H1 (cell line): ENCODE data around the gene PABPC1L. TPM values are rescaled to one million over a fixed set of nuclear protein-coding genes. Genes with fewer than 3 reads are reported as not detected.

Experiments used
- CTCF ChIA-PET: fragments of 300-600 bp; sonication (Branson Sonifier 250); formaldehyde crosslinking; loops from one replicate; lab custom pipeline; 2021; ENCODE audit not compliant: partially characterized antibody; lab: Charles Lee
- POLR2A ChIA-PET: fragments of 300-600 bp; sonication (Branson Sonifier 250); formaldehyde crosslinking; loops from one replicate; lab custom pipeline; 2021; ENCODE audit warnings: inconsistent platforms; ENCODE audit not compliant: partially characterized antibody; lab: Charles Lee
- DNase-seq, 2 experiments: peaks; one replicate each; pipeline versions ENCODE4 v3.0.0 to v3.0.0-alpha.2; 2010 to 2022; ENCODE audit warnings: low spot score in 2 of 2, low read depth in 1 of 2, mixed read lengths in 1 of 2
- FAIRE-seq: peaks from 2 replicates; lab custom pipeline; 2011; peaks lifted over from hg19 to GRCh38; lab: Jason Lieb, UNC
- H2AFZ ChIP-seq: 2 replicates; pipeline ENCODE4 v1.8.1; 2012; ENCODE audit warnings: low read length, inconsistent platforms
- H2AK5ac ChIP-seq: 2 replicates; pipeline ENCODE4 v1.6.1; 2013; ENCODE audit warnings: low read depth, low read length
- H2BK120ac ChIP-seq: replicated peaks from 2 replicates; pipeline ENCODE3; 2013; ENCODE audit warnings: low read depth, low read length, inconsistent platforms
- H2BK12ac ChIP-seq: 2 replicates; pipeline ENCODE4 v1.6.1; 2013; ENCODE audit warnings: low read depth, low read length
- H2BK15ac ChIP-seq: 2 replicates; pipeline ENCODE4 v1.6.1; 2013; ENCODE audit warnings: low read length
- H2BK20ac ChIP-seq: 2 replicates; pipeline ENCODE4 v1.6.1; 2013; ENCODE audit warnings: low read length
- H2BK5ac ChIP-seq: 2 replicates; pipeline ENCODE4 v1.6.1; 2013; ENCODE audit warnings: low read depth, low read length
- H3K14ac ChIP-seq: 2 replicates; pipeline ENCODE4 v1.6.1; 2013; ENCODE audit warnings: inconsistent platforms; ENCODE audit not compliant: insufficient read length
- H3K18ac ChIP-seq: 2 replicates; pipeline ENCODE4 v1.6.1; 2013; ENCODE audit warnings: low read length; ENCODE audit errors: extremely low read depth
- H3K23ac ChIP-seq: 2 replicates; pipeline ENCODE4 v1.6.1; 2013; ENCODE audit warnings: inconsistent platforms; ENCODE audit not compliant: insufficient read length
- H3K23me2 ChIP-seq: 2 replicates; pipeline ENCODE4 v1.6.1; 2013; ENCODE audit warnings: low read depth, low read length
- H3K27ac ChIP-seq: 2 replicates; pipeline ENCODE4 v1.6.1; 2011; ENCODE audit warnings: low read depth, low read length, inconsistent platforms
- H3K27me3 ChIP-seq, 4 experiments: replicated peaks in 1 of 4; 1 replicate in 1 of 4; 2 replicates in 3 of 4; pipeline versions ENCODE4 v1.6.1 to v1.8.1; 2011 to 2013; ENCODE audit warnings: low read length in 3 of 4, mild to moderate bottlenecking in 3 of 4, inconsistent platforms in 2 of 4, mixed read lengths in 2 of 4, moderate library complexity in 1 of 4; ENCODE audit not compliant: control insufficient read depth in 3 of 4, insufficient read depth in 3 of 4; ENCODE audit errors: extremely low read depth in 1 of 4
- H3K36me3 ChIP-seq, 4 experiments: 2 replicates each; pipeline versions ENCODE4 v1.6.1 to v1.8.1; 2011 to 2013; ENCODE audit warnings: mild to moderate bottlenecking in 4 of 4, low read length in 3 of 4, moderate library complexity in 2 of 4, control low read depth in 1 of 4, inconsistent platforms in 1 of 4; ENCODE audit not compliant: insufficient read depth in 4 of 4, control insufficient read depth in 2 of 4
- H3K4ac ChIP-seq: replicated peaks from 2 replicates; pipeline ENCODE3; 2013; ENCODE audit warnings: low read length, low read depth, mixed read lengths, inconsistent platforms; ENCODE audit not compliant: insufficient read length
- H3K4me1 ChIP-seq, 4 experiments: replicated peaks in 1 of 4; 1 replicate in 1 of 4; 2 replicates in 3 of 4; pipeline versions ENCODE4 v1.6.1 to v1.8.1; 2011 to 2013; ENCODE audit warnings: low read length in 3 of 4, inconsistent platforms in 2 of 4, mixed read lengths in 1 of 4; ENCODE audit not compliant: insufficient read depth in 4 of 4, control insufficient read depth in 3 of 4
- H3K4me2 ChIP-seq, 2 experiments: 2 replicates each; pipeline versions ENCODE4 v1.6.1 to v1.8.1; 2011 to 2013; ENCODE audit warnings: low read depth in 2 of 2, low read length in 2 of 2, control low read depth in 1 of 2, inconsistent platforms in 1 of 2, mild to moderate bottlenecking in 1 of 2; ENCODE audit not compliant: insufficient read depth in 1 of 2
- H3K4me3 ChIP-seq, 4 experiments: fragments of 200-600, 300-600 bp in 1 of 4; sonication (generic), shearing (Covaris generic), sonication (Bioruptor Twin) in 1 of 4; 2 replicates each; pipeline versions ENCODE4 v1.5.1 to v1.8.1; 2011 to 2016; ENCODE audit warnings: low read length in 4 of 4, low read depth in 3 of 4, control low read depth in 2 of 4, inconsistent platforms in 2 of 4, mild to moderate bottlenecking in 2 of 4, mixed read lengths in 1 of 4, moderate library complexity in 1 of 4; ENCODE audit not compliant: insufficient read depth in 2 of 4; ENCODE audit errors: extremely low read depth in 1 of 4
- H3K56ac ChIP-seq: replicated peaks from 2 replicates; pipeline ENCODE3; 2013; ENCODE audit warnings: low read depth, mild to moderate bottlenecking, mixed read lengths, low read length, inconsistent platforms; ENCODE audit not compliant: insufficient read length
- H3K79me1 ChIP-seq: 2 replicates; pipeline ENCODE4 v1.6.1; 2013; ENCODE audit warnings: low read depth, low read length, control low read depth
- H3K79me2 ChIP-seq, 2 experiments: 2 replicates each; pipeline versions ENCODE4 v1.6.1 to v1.8.1; 2012 to 2013; ENCODE audit warnings: low read length in 2 of 2, mild to moderate bottlenecking in 2 of 2, inconsistent platforms in 1 of 2; ENCODE audit not compliant: insufficient read depth in 2 of 2, control insufficient read depth in 1 of 2
- H3K9ac ChIP-seq, 4 experiments: replicated peaks in 1 of 4; 1 replicate in 1 of 4; 2 replicates in 3 of 4; pipeline versions ENCODE4 v1.6.1 to v1.8.1; 2011 to 2013; ENCODE audit warnings: low read depth in 3 of 4, low read length in 3 of 4, control low read depth in 2 of 4, mild to moderate bottlenecking in 2 of 4, moderate library complexity in 2 of 4, inconsistent platforms in 1 of 4; ENCODE audit errors: extremely low read depth in 1 of 4
- H3K9me3 ChIP-seq, 2 experiments: 2 replicates each; pipeline versions ENCODE4 v1.6.1 to v1.8.1; 2012 to 2013; ENCODE audit warnings: mild to moderate bottlenecking in 2 of 2, moderate library complexity in 2 of 2, control low read depth in 1 of 2, inconsistent platforms in 1 of 2, low read depth in 1 of 2, low read length in 1 of 2, mixed read lengths in 1 of 2; ENCODE audit not compliant: insufficient read depth in 2 of 2
- H4K20me1 ChIP-seq, 2 experiments: replicated peaks in 1 of 2; 2 replicates each; pipeline versions ENCODE3 to v1.8.1; 2011 to 2013; ENCODE audit warnings: inconsistent platforms in 2 of 2, low read length in 2 of 2, mild to moderate bottlenecking in 1 of 2; ENCODE audit not compliant: insufficient read depth in 2 of 2, control insufficient read depth in 1 of 2
- H4K5ac ChIP-seq: 2 replicates; pipeline ENCODE4 v1.6.1; 2013; ENCODE audit warnings: low read length, low read depth, mixed read lengths, inconsistent platforms; ENCODE audit not compliant: insufficient read length
- H4K8ac ChIP-seq: 2 replicates; pipeline ENCODE4 v1.8.0; 2013; ENCODE audit warnings: mild to moderate bottlenecking, moderate library complexity, low read length, inconsistent platforms; ENCODE audit not compliant: insufficient read depth; ENCODE audit errors: extremely low read depth
- H4K91ac ChIP-seq: replicated peaks from 2 replicates; pipeline ENCODE3; 2013; ENCODE audit warnings: low read length, mixed read lengths, inconsistent platforms; ENCODE audit not compliant: insufficient read length
- BCL11A ChIP-seq, 2 experiments: IDR thresholded peaks; one replicate each; pipeline ENCODE4 v1.6.1; 2011; ENCODE audit warnings: low read depth in 2 of 2, low read length in 2 of 2, mild to moderate bottlenecking in 2 of 2
- E2F6 ChIP-seq: IDR thresholded peaks from 2 replicates; pipeline ENCODE4 v1.6.1; 2012; ENCODE audit warnings: inconsistent platforms
- POLR2A ChIP-seq, 2 experiments: IDR thresholded peaks; 1 replicate in 1 of 2; 2 replicates in 1 of 2; pipeline ENCODE4 v1.6.1; 2011; ENCODE audit warnings: low read depth in 2 of 2, low read length in 2 of 2, mild to moderate bottlenecking in 2 of 2; ENCODE audit errors: control extremely low read depth in 1 of 2
- TBP ChIP-seq: IDR thresholded peaks from 2 replicates; pipeline ENCODE4 v1.6.1; 2011; ENCODE audit warnings: low read depth, low read length, improper control_type of control experiment
- WGBS, 2 experiments: shearing (Covaris generic) in 1 of 2; methylation state at CpG; one replicate each; pipeline versions ENCODE4 v1.1.6 to v1.1.7; 2013 to 2015; ENCODE audit warnings: low lambda C conversion rate in 2 of 2, mixed read lengths in 2 of 2, inconsistent platforms in 1 of 2, low coverage in 1 of 2, missing lambda C conversion rate in 1 of 2; ENCODE audit not compliant: insufficient replicate concordance in 2 of 2, insufficient coverage in 1 of 2, insufficient read length in 1 of 2; ENCODE audit errors: extremely low coverage in 1 of 2, missing lambda C conversion rate in 1 of 2; 5-methylcytosine and 5-hydroxymethylcytosine counted together
- polyA plus RNA-seq, 7 experiments: library from polyadenylated mRNA; depleted of rRNA in 3 of 7; stranded (reverse) in 5 of 7; unstranded in 2 of 7; fragments of >200 nt in 5 of 7; fragments of 200-250 nt in 2 of 7; gene quantifications; 1 replicate in 5 of 7; 2 replicates in 1 of 7; 4 replicates in 1 of 7; pipeline versions ENCODE4 v1.2.1 to v1.2.3, GENCODE V29; 2011 to 2013; ENCODE audit warnings: missing spikeins in 2 of 7, mixed read lengths in 2 of 7
- total RNA-seq: library from RNA; stranded (reverse); fragmentation: NEBNext Ultra II Directional; extraction: Animal tissue kit (Norgen Biotek cat#: 25700); gene quantifications from 2 replicates; pipeline ENCODE4 v1.2.1, GENCODE V29; 2021

Gene PABPC1L
- total and polyA plus RNA-seq, 2 of the 8 experiments (the other 6 are each of a cell fraction or from before 2014, with no cell fraction given) = 61.1 to 108 TPM

GRCh38 chr20:44884907-44885391 lies 24.9 kb upstream of the PABPC1L start:
- Histone ChIP-seq H3K27ac (no peak overlapping the region), H3K4me2 (peak overlapping the region; percentile 80 to 83), H2BK12ac (0 out of 2 replicates have a peak overlapping the region, but pooled peaks have one; percentile 44), H3K9me3 (no peaks in the 10 kb centered on the region), H4K20me1 (peaks cover 15 to 20% of the 10 kb centered on the region in 2 experiments), H4K8ac (no peak overlapping the region), H2AK5ac (no peak overlapping the region), H2BK120ac (no peak overlapping the region), H3K23me2 (peaks cover 8% of the 10 kb centered on the region), H3K18ac (peak overlapping the region; percentile 52; the same call in 1 of the 2 replicates), H3K27me3 (no peaks in the 10 kb centered on the region), H2AFZ (peak overlapping the region; percentile 74; the same call in 1 of the 2 replicates), H3K9ac (peak overlapping the region in 3 of 4 experiments; percentile 61 to 88 (median 70); a peak in 6 of 7 replicates), H4K5ac (peak overlapping the region; percentile 3), H2BK5ac (peak overlapping the region; percentile 48; the same call in 1 of the 2 replicates), H3K23ac (no peak overlapping the region), H3K4ac (peak overlapping the region; percentile 40), H3K79me1 (no peaks in the 10 kb centered on the region), H2BK20ac (no peak overlapping the region), H3K4me1 (peaks cover 0 to 9% (median 7%) of the 10 kb centered on the region in 4 experiments; a peak in 5 of 7 replicates), H2BK15ac (no peak overlapping the region), H3K4me3 (peak overlapping the region; percentile 41 to 96 (median 76); a peak in 7 of 8 replicates), H3K56ac (no peak overlapping the region), H3K14ac (no peak overlapping the region), H3K36me3 (peaks cover 0 to 13% (median 0%) of the 10 kb centered on the region in 4 experiments; a peak in 1 of 8 replicates), H3K79me2 (peaks cover 34 to 43% of the 10 kb centered on the region in 2 experiments), H4K91ac (peak overlapping the region; percentile 3)
- DNase-seq (no peak), FAIRE-seq (no peak)
- POLR2A ChIA-PET = interaction anchor here (0.8 to 3.2 kb wide), 17 partner anchors 8 to 230 kb away, joined by 3 to 18 read pairs (median 4); partner anchors contain the start of genes PABPC1L, TOMM34 and WFDC5
- TF ChIP-seq BCL11A (IDR thresholded peaks at IDR 0.05; ENCODE audit: low read depth in 2 of 2, low read length in 2 of 2) (no peak), POLR2A (IDR thresholded peaks at IDR 0.05; ENCODE audit: control extremely low read depth in 1 of 2, low read depth in 2 of 2, low read length in 2 of 2) (peak in 1 of 2 experiments; percentile 68; a peak in 2 of 3 replicates), TBP (peak; percentile 51; the same call in 1 of the 2 replicates), E2F6 (peak; percentile 32; the same call in 1 of the 2 replicates)
- 19% methylated on average over 14 of the region's 14 CpGs; no CpG with 5 or more reads in 1 of the 2 experiments for WGBS, 2 experiments
- CTCF ChIA-PET = interaction anchor here (1.3 to 1.9 kb wide), 2 partner anchors 79 to 135 kb away, joined by 5 read pairs; no protein-coding TSS in a partner anchor
